K562 (cell line): ENCODE results near the gene PDE9A. TPM values are rescaled to one million over a fixed set of nuclear protein-coding genes. Genes with fewer than 3 reads are reported as not detected.

Experiments used
- ATAC-seq: fragments of 200-7000 bp; cut with Tn5 transposase; 3 replicates; pipeline ENCODE4 v1.9.1; 2020; ENCODE audit warnings: moderate library complexity
- BruUV-seq: library from RNA; stranded (reverse); fragments of 400-500 nt; replicated peaks from 2 replicates; lab custom pipeline; 2021; lab: Mats Ljungman, UMichigan
- CTCF ChIA-PET: fragments of 300-600 bp; formaldehyde crosslinking; extraction: SDS; loops from one replicate; lab custom pipeline; 2021; ENCODE audit warnings: low intra/inter-chr PET ratio; lab: Yijun Ruan, JAX
- POLR2A ChIA-PET: fragments of 300-600, 350-650 bp; sonication (Branson Sonifier 250); formaldehyde crosslinking; extraction: SDS; loops from one replicate; lab custom pipeline; 2021; ENCODE audit warnings: antibody characterized with exemption, inconsistent platforms; lab: Yijun Ruan, JAX
- DNase-seq, 4 experiments: peaks; one replicate each; pipeline versions ENCODE4 v3.0.0 to v3.0.0-alpha.2; 2011 to 2018; ENCODE audit warnings: low spot score in 3 of 4, mixed read lengths in 3 of 4; ENCODE audit errors: extremely low read depth in 1 of 4
- FAIRE-seq: peaks from 2 replicates; lab custom pipeline; 2011; peaks lifted over from hg19 to GRCh38; lab: Jason Lieb, UNC
- H2AFZ ChIP-seq: 2 replicates; pipeline ENCODE4 v1.6.0; 2011; ENCODE audit warnings: low read depth, low read length, control low read depth, inconsistent platforms
- H3K27ac ChIP-seq: fragments of 200-600 bp; 3 replicates; pipeline ENCODE4 v1.8.0; 2011; ENCODE audit warnings: low read depth, mild to moderate bottlenecking, control low read depth, inconsistent platforms, low read length, moderate library complexity, mixed read lengths; ENCODE audit errors: extremely low read depth
- H3K27me3 ChIP-seq, 2 experiments: fragments of 300-600 bp in 1 of 2; 2 replicates in 1 of 2; 3 replicates in 1 of 2; pipeline versions ENCODE4 v1.6.0 to v1.8.0; 2011; ENCODE audit warnings: inconsistent platforms in 2 of 2, low read length in 2 of 2, mild to moderate bottlenecking in 1 of 2, mixed read lengths in 1 of 2, moderate library complexity in 1 of 2; ENCODE audit not compliant: control insufficient read depth in 2 of 2, insufficient read depth in 2 of 2
- H3K36me3 ChIP-seq: fragments of 300-600 bp; 3 replicates; pipeline ENCODE4 v1.8.0; 2011; ENCODE audit warnings: mild to moderate bottlenecking, low read length, inconsistent platforms; ENCODE audit not compliant: control insufficient read depth, insufficient read depth
- H3K4me1 ChIP-seq, 2 experiments: fragments of 200-600 bp in 1 of 2; replicated peaks in 1 of 2; 2 replicates in 1 of 2; 3 replicates in 1 of 2; pipeline versions ENCODE4 v1.5.1 to v1.8.0; 2011; ENCODE audit warnings: inconsistent platforms in 2 of 2, low read length in 2 of 2, mild to moderate bottlenecking in 1 of 2, mixed read lengths in 1 of 2, moderate library complexity in 1 of 2; ENCODE audit not compliant: control insufficient read depth in 2 of 2, insufficient read depth in 2 of 2
- H3K4me2 ChIP-seq: 2 replicates; pipeline ENCODE4 v1.6.1; 2011; ENCODE audit warnings: low read length, control low read depth, inconsistent platforms, mixed read lengths; ENCODE audit not compliant: insufficient read depth
- H3K4me3 ChIP-seq: fragments of 200-600 bp; sonication (generic), shearing (Covaris generic); 2 replicates; pipeline ENCODE4 v1.5.1; 2016; ENCODE audit warnings: control low read depth, inconsistent platforms
- H3K79me2 ChIP-seq: fragments of 200-600 bp; 3 replicates; pipeline ENCODE4 v1.8.0; 2011; ENCODE audit warnings: low read length, inconsistent platforms; ENCODE audit not compliant: control insufficient read depth, insufficient read depth
- H3K9ac ChIP-seq, 2 experiments: 2 replicates each; pipeline versions ENCODE4 v1.6.0 to v1.6.1; 2011; ENCODE audit warnings: low read depth in 2 of 2, low read length in 2 of 2, control low read depth in 1 of 2, inconsistent platforms in 1 of 2, mild to moderate bottlenecking in 1 of 2, mixed read lengths in 1 of 2; ENCODE audit not compliant: insufficient read depth in 1 of 2
- H3K9me1 ChIP-seq: one replicate; pipeline ENCODE4 v1.6.0; 2011; ENCODE audit warnings: inconsistent platforms, mild to moderate bottlenecking, low read length, moderate library complexity; ENCODE audit not compliant: control insufficient read depth, insufficient read depth
- H3K9me3 ChIP-seq: replicated peaks from 2 replicates; pipeline ENCODE4 v1.5.1; 2011; ENCODE audit warnings: low read depth, low read length, inconsistent platforms; ENCODE audit not compliant: control insufficient read depth, insufficient read depth
- H4K20me1 ChIP-seq: replicated peaks from 2 replicates; pipeline ENCODE4 v1.6.1; 2011; ENCODE audit warnings: low read length, inconsistent platforms, mixed read lengths; ENCODE audit not compliant: control insufficient read depth, insufficient read depth
- CBX2 ChIP-seq: fragments of 200-600 bp; sonication (generic); IDR thresholded peaks from one replicate; pipeline ENCODE4 v1.6.1; 2012; ENCODE audit warnings: mild to moderate bottlenecking, low read length, inconsistent platforms; ENCODE audit not compliant: insufficient read depth, poor library complexity, severe bottlenecking
- ZBTB8A ChIP-seq: fragments of 450-650 bp; IDR thresholded peaks from 2 replicates; pipeline ENCODE4 v1.6.1; 2018; ENCODE audit warnings: mild to moderate bottlenecking, moderate library complexity; ENCODE audit not compliant: partially characterized antibody
- ZNF592 ChIP-seq: fragments of 450-650 bp; IDR thresholded peaks from 2 replicates; pipeline ENCODE4 v1.6.1; 2017; ENCODE audit warnings: antibody characterized with exemption, mild to moderate bottlenecking
- WGBS: fragments of 100-300 bp; shearing (Covaris generic); methylation state at CpG from one replicate; pipeline ENCODE4 v1.1.6; 2016; ENCODE audit warnings: low coverage, mixed read lengths; ENCODE audit not compliant: insufficient coverage; ENCODE audit errors: missing lambda C conversion rate; 5-methylcytosine and 5-hydroxymethylcytosine counted together
- in situ Hi-C: fragments of 300-500 bp; cut with MboI; formaldehyde crosslinking; loops from 4 replicates; pipeline ENCODE4 v1.15.0; 2018; ENCODE audit warnings: inconsistent platforms, mixed read lengths
- intact Hi-C: fragments of 100-400 bp; cut with micrococcal nuclease; formaldehyde crosslinking; loops from 2 replicates; pipeline ENCODE4 v1.14.2; 2022
- polyA plus RNA-seq, 8 experiments: library from polyadenylated mRNA; depleted of rRNA in 4 of 8; stranded (reverse) in 5 of 8; unstranded in 3 of 8; fragments of >200 nt; fragmentation: Nextera tagmentation in 2 of 8; fragmentation: Illumina TruSeq in 1 of 8; extraction: Ambion mirVana in 2 of 8; extraction: Trizol in 1 of 8; gene quantifications; 2 replicates each; pipeline versions ENCODE4 v1.2.1 to v1.2.3, GENCODE V29; 2011 to 2014; ENCODE audit warnings: inconsistent platforms in 1 of 8, missing spikeins in 1 of 8
- total RNA-seq, 7 experiments: library from RNA; depleted of rRNA in 6 of 7; stranded (reverse); fragments of >200 nt in 6 of 7; fragmentation: Illumina TruSeq in 2 of 7; extraction: Trizol in 2 of 7; gene quantifications; 2 replicates each; pipeline versions ENCODE4 v1.2.1 to v1.2.3, GENCODE V29; 2011 to 2021; ENCODE audit warnings: low replicate concordance in 1 of 7

Gene PDE9A
- total and polyA plus RNA-seq, 9 of the 15 experiments (the other 6 are each of a cell fraction or from before 2014, with no cell fraction given), result 0.07 to 0.27 TPM; not detected in 7

DNA sequence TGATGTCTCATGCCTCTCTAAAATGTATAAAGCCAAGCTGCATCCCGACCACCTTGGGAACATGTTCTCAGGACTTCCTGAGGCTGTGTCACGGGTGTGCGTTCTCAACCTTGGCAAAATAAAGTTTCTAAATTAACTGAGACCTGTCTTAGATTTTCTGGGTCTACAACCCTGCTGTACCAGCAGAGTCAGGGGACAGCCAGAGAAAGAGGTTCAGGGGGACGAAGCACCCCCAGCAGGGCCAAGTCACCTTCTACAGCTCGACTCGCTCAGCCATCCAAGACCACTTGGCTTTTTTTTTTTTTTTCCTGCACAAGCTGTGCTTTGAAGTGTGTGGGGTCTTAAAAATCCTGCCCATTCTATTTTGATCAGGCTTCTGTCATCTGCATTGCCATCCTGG lies 28.5 kb upstream of the PDE9A start:
- Histone ChIP-seq H3K27ac (no peak overlapping the region), H3K4me1 (no peaks in the 10 kb centered on the region), H3K9me1 (no peaks in the 10 kb centered on the region), H4K20me1 (no peaks in the 10 kb centered on the region), H2AFZ (no peak overlapping the region), H3K79me2 (no peaks in the 10 kb centered on the region), H3K9me3 (peaks cover 2% of the 10 kb centered on the region; the same call in 1 of the 2 replicates), H3K36me3 (no peaks in the 10 kb centered on the region), H3K27me3 (peaks cover 22 to 48% of the 10 kb centered on the region in 2 experiments), H3K4me3 (no peak overlapping the region), H3K4me2 (no peak overlapping the region), H3K9ac (no peak overlapping the region)
- WGBS, result 0% methylated on average over 6 of the region's 6 CpGs
- DNase-seq (no peak), ATAC-seq (no peak), FAIRE-seq (no peak)
- ChIA-PET CTCF (no interaction called here), POLR2A (interaction anchor here (0.9 to 1.4 kb wide), 2 partner anchors 29 to 50 kb away, joined by 3 to 6 read pairs; no protein-coding TSS in a partner anchor)
- TF ChIP-seq ZBTB8A (no peak), CBX2 (no peak)
- in situ Hi-C loops, result no loop called here
- no TSS peak for BruUV-seq
- intact Hi-C loops, result no loop called here

GRCh38 chr21:42626171-42626570 lies 27.2 kb upstream of the PDE9A start:
- H3K9me1 ChIP-seq, result no peaks in the 10 kb centered on the region
- BruUV-seq, result no TSS peak
- H2AFZ ChIP-seq, result no peak overlapping the region
- no peak overlapping the region for H3K4me3 ChIP-seq
- no peak overlapping the region for H3K4me2 ChIP-seq
- no peaks in the 10 kb centered on the region for H3K4me1 ChIP-seq
- ChIA-PET CTCF (no interaction called here), POLR2A (no interaction called here)
- in situ Hi-C loops, result no loop called here
- DNase-seq (no peak), FAIRE-seq (no peak), ATAC-seq (no peak)
- H3K27ac ChIP-seq, result no peak overlapping the region
- H3K9ac ChIP-seq, result no peak overlapping the region
- H4K20me1 ChIP-seq, result no peaks in the 10 kb centered on the region
- peaks cover 4% of the 10 kb centered on the region; the same call in 1 of the 2 replicates for H3K9me3 ChIP-seq
- H3K27me3 ChIP-seq, result peaks cover 21 to 43% of the 10 kb centered on the region in 2 experiments
- 11% methylated on average over 14 of the region's 14 CpGs for WGBS
- intact Hi-C loops, result no loop called here
- TF ChIP-seq ZNF592, result no peak
- H3K79me2 ChIP-seq, result no peaks in the 10 kb centered on the region
- H3K36me3 ChIP-seq, result no peaks in the 10 kb centered on the region
